Measurements from ENCODE around the gene C1QL1. TPM values are rescaled to one million over a fixed set of nuclear protein-coding genes. Genes with fewer than 3 reads are reported as not detected.

C1QL1 gene
- total RNA-seq, 1 donor from 2014 or later: 0.97 TPM

DNA sequence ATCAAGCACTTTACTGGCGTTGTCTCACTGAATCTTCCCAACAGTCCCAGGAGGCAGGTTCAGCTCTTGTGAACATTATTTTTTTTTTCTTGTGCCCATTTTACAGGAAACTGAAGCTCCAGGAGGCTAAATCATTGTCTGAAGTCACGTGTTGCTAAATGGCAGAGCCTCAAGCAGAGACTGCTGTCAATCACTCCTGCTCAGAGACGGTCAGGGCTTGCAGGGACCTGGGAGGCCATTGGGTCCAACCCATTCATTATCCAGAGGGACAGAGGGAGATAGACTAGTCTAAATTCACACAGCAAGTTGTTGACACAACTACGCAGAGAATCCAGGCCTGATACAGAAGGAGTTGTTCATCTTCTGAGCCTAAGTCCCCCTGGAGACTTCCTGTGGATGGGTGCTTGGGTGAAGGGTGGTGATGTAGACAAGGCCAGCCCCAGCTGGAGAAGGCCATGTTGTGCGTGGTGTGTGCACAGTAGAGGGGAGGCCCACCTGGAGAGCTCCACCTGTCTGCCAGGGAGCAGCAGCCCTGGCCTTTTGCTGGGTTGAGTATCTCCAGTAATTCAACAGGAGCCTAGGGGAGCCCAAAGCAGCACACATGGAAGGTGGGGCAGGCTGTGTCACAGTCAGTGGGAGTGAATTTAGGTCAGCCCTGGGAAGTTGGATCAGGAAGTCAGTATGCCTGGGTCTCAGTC is 24.3 kb upstream of the C1QL1 start:
- intact Hi-C loops (cut with DNase I): no loop called here
- DNase-seq (ENCODE audit: low spot score): no peak

DNA sequence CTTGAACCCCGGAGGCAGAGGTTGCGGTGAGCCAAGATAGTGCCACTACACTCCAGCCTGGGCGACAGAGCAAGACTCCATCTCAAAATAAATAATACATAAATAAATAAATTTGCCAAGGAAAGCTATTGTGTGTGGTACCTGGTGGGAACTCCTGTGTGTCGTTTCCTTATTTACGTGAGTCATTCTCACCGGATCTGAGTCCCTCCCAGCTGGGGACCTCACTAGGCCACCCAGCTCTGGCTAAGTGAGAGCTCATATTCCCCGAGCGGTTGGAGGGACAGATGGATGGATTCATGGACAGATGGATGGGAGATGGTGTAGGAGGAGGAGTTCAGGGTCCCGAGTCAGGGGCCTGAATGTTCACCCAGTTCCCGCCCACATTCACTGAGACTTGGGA is 22.9 kb upstream of the C1QL1 start:
- DNase-seq (ENCODE audit: low spot score): no peak
- intact Hi-C loops (cut with DNase I): no loop called here

DNA sequence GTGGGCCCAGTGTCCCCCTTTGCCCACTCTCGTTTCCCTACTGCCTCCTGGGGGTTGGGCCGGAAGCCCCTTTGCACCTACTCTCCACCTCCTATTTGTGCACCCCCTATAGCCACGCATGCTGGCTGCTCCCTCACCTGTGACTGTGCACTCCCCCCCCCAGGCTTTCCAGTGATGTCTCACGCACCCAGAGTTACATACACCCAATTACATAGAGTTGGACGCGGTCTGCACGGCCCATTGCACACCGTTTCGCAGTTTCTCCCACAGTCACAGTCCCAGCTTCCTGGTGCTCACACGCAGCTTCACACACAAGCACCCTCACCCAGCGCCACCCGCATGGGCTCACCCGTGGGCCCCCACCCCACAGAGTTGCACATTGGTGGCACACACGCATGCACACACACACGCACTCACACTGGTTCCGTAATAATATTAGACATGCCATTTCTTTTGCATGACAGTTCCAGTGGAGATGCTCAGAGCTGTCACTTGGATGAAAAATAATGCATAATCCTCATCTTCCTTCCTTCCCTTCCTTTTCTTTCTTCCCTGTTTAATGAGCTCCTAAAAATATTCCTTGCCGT is 21.5 kb upstream of the C1QL1 start:
- intact Hi-C loops (cut with DNase I): no loop called here
- no peak for DNase-seq (ENCODE audit: low spot score)

DNA sequence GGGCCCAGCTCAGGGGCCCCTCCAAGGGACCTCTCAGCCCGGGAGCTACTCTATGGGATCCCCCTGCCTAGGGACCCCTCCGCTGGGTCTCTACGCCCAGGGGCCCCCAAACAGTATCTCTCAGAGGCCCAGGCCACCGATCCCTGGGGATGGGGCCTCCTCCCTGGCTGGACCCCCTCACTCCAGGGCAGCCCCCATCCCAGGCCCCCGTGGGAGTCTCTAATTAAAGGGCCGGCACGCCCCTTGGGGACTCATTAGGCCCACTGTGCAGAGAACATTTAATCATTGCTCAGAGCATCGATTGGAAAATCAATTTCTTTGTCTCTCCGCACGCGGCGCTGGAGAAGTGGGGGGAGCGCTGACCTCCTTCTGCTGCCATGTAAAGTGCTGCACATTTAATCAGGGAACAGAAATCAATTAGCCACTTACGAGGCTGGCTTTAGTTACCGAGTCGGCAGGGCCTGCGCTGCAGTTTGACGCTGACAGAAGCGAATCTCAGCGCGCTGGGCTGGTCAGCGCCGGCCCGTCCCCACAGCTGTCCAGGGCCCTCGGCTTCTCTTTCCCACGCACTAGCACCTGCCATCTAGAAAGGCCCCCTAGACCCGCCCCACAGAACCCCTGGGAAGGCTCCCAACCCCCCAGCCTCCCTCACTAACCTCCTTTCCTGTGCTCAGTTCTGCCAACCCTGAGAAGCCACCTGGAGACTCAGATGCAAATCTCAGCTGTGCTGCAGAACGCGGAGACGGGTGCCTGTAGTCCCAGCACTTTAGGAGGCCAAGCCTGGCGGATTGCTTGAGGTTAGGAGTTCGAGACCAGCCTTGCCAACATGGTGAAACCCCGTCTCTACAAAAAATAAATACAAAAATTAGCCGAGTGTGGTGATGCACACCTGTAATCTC is 20.2 kb upstream of the C1QL1 start:
- no peak for DNase-seq (ENCODE audit: low spot score)
- intact Hi-C loops (cut with DNase I): no loop called here

DNA sequence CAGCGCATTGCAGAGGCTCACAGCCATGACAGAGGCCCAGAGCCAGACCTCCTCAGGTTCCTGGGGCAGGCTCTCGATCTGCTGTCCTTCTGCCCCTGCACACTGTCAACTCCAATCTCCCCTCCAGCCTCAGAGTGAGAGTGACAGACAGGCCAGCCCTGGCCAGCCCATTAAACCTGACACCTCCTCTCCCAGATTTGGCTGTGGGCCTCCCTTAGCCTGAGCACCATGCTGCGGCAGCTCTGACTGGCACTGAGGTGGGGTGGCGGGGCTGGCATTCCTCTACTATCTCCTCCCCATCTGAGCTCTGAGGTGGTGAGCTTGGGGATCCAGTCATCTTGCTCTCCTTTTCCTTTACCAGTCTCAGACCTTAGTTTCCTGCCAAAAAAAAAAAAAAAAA is 15.5 kb upstream of the C1QL1 start:
- peak; percentile 82 for DNase-seq (ENCODE audit: low spot score)
- intact Hi-C loops (cut with DNase I): no loop called here

DNA sequence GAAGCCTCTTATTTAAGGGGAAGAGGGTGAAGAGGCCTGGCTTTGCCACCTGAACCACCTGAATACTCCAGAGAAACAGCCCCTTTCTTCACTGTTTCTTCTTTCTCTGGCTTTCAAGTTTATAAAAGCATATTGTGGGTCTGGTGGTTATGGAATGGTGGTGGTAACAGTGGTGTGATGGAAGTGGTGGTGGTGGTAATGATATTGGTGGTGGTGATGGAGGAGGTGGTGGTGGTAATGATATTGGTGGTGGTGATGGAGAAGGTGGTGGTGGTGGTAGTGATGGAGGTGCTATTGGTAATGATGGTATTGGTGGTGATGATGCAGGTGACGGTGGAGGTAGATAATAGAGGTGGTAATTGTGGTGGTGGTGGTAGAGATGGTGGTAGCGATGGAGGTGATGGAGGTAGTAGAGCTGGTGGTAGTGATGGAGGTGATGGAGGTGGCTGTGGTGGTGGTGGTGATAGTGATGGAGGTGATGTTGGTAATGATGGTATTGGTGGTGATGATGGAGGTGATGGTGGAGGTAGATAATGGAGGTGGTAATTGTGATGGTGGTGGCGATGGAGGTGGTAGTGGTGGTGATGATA is 14.1 kb upstream of the C1QL1 start:
- intact Hi-C loops (cut with DNase I): no loop called here
- no peak for DNase-seq (ENCODE audit: low spot score)

DNA sequence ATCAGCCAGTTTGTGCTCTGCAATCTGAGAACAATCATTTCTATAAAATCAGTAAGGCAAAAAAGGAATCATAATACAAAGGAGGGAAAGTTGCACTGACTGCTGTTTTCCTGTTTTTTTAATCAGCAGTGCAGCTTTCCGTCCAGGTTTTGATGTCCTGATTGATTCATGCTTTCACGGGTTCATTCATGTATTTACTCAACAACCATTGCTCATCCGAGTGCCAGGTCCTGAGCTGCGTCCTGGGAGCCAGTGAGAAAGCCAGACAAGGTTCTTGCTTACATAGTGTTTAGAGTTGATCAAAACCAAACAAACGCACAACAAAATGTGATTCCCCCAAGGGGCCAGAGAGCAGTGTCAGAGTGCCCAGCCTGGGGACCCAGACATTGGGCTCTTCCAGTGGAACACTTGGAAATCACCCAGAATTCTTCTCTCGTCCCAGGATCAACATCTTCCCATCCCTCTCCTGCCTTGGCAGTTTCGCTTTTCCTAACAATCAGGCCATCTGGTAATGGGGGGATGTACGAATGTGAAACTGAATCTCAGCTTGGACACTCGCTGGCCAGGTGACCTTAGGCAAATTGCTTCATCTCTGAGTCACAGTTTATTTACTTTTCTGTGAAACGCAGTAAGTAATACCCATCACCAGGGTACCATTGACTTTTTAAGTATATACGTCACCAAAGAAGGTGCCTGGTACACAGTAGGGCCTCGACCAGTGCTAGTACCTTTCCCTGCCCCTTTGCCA is 13.3 kb upstream of the C1QL1 start:
- intact Hi-C loops (cut with DNase I): no loop called here
- DNase-seq (ENCODE audit: low spot score): no peak

DNA sequence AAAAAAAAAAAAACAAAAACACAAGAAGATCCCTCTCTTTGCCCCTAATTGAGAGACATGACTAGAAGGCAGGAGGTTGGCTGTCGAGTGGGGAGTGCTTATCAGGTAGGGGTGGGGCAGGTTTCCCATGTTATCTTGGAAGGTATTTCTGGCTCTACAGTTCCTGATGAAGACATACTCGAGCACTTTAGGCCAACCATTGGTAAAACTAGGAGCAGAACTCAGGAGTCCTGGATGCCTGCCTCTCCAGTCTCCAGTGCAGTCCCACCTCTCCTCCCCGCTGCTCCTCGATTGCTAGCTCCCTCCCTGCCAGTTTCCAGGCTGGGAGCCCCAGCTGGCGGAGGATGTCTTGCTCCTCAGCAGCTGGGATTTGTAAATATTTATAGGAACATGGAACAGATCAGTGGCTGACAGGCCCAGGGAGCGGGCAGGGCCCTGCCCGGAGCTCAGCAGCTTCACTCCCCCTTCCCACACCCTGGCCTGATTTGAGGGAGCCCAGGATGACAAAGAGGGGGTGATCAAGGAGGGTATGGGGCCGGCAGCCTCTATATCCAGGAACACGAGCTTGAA is 11.4 kb upstream of the C1QL1 start:
- DNase-seq (ENCODE audit: low spot score): no peak
- intact Hi-C loops (cut with DNase I): loop anchor here (2.0 kb wide), 1 partner anchor 63 kb away; no protein-coding TSS in a partner anchor

DNA sequence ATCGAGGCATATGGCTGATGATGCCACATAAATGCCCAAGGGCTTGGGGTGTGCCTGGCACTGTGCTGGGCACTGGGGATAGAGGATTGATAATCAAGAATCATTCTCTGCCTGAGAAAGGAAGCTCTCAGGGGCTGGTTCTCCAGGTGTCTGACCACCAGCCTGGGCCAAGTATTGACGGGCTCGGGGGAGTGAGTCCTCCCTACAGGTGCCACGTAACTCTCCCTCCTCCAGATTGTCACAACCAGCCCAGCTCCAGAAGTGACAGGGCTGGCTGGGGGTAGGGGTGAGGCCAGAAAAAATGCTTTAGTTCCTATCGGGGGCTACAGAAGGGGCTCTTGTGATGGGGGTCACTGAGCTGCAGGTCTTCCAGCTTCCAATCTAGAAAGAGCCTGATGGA is 10.7 kb upstream of the C1QL1 start:
- no peak for DNase-seq (ENCODE audit: low spot score)
- intact Hi-C loops (cut with DNase I): loop anchor here (2.0 kb wide), 1 partner anchor 62 kb away; no protein-coding TSS in a partner anchor

DNA sequence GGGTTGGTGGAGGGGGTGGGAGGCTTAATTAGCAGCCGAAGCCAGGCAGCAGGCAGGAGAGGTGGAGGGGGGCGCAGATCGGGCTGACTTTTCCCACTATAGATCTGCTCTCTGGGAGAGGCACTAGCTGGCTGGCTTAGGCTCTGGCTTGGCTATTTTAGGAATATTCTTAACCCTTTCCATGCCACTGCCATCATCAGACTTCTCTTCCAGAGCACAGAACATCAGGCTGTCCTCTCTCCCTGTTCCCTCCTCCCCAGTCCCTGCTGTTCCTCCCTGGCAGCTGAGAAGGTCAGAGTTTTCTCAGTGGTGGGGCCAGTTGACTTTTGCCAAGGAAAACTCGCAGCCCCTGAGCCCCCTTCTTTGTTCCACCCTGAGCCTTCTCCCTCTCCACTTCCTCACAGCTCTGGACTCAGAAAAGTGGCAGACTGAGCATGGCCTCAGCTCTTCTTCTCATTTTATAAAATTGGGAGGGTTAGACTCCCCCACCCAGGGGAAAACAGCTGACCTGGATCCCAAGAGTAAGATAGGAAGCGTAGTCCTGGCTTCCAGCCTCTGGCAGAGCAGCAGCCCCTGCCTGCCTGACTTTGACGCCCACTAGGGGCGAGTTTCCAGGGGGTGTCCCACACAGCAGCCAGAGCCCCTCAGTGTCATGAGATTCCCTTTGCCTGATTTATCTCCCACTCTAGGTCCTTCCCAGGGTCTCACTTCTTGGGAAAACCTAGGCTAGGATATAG is 9.9 kb upstream of the C1QL1 start:
- intact Hi-C loops (cut with DNase I): loop anchor here (2.0 kb wide), 1 partner anchor 61 kb away; no protein-coding TSS in a partner anchor
- DNase-seq (ENCODE audit: low spot score): no peak

DNA sequence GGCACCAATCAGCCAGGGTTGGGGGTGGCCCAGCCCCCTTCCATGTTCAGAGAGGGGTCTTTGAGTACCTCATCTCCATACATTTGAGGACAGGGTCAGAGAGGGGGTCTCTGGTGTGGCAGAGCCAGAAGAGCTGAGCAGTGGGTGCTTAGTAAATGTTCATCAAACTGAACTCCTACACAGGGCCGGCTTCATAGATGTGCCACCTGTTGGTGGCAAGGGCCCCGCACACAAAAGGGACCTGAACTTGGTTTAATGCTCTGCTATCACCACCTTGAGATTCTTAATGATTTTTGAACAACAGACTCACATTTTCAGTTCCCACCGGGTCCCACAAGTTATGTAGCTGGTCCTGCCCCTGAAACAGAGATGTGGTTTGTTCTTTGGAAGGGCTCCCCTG is 9.0 kb upstream of the C1QL1 start:
- intact Hi-C loops (cut with DNase I): no loop called here
- no peak for DNase-seq (ENCODE audit: low spot score)

DNA sequence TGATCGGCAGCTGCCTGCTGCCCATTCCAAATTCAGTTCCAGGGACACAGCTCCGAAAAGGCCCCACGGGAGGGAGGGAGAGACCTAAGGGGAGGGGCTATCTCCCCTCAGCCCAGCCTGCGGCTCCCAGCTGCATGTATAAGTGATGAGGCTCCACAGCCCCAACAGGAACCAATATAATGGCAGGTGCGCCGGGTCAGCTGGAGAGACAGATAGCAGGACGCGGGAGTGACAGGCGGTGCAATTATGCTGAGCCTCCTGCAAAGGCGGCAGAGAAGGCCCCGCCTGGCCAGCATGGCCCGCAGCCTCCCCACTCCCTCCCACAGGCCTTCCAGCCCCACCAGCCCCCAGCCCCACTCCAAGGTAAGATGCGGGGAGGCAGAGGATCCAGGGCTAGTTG is 8.1 kb upstream of the C1QL1 start:
- intact Hi-C loops (cut with DNase I): no loop called here
- no peak for DNase-seq (ENCODE audit: low spot score)

DNA sequence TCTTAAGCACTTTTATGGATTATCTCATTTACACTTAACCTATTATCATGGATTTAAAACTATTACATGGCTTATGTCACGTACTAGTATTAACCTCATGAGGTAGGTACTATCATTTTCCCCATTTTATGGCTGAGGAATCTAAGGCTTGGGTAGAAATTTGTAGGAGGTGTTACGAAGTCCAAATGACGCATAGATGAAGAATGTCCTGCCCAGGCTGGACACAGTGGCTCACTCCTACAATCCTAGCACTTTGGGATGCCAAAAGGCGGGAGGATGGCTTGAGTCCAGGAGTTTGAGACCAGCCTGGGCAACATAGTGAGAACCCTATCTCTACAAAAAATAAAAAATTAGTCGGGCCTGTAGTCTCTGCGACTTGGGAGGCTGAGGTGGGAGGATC is 4.8 kb upstream of the C1QL1 start:
- intact Hi-C loops (cut with DNase I): no loop called here
- DNase-seq (ENCODE audit: low spot score): no peak

DNA sequence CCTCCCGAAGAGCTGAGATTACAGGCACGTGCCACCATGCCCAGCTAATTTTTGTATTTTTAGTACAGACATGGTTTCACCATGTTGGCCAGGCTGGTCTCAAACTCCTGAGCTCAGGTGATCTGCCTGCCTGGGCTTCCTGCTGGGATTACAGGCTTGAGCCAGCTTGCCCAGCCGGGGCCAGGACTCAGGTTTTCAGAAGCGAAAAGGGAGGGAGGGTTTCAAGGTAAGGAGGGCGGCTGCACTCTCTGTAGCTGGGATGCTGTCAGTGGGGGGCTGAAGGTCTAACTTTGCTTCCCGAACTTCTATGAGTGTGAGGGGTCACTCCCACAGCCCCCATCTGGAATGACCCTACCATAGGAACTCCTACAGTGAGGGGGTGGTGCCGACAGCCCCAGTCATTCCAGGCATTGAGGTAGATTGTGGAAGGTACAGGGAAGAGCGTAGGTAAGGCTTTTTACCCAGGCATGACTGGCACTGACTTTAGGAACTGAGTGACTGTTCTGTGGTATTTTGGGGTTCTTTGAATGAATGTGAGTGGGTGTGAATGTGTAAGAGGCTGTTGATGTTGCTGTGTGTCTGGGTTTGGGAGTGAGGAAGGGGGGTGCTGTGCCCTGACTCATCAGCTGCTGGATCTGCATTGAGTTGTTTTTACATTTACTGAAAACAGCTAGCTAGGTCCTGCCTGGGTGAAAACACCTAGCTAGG is 3.8 kb upstream of the C1QL1 start:
- intact Hi-C loops (cut with DNase I): no loop called here
- no peak for DNase-seq (ENCODE audit: low spot score)

DNA sequence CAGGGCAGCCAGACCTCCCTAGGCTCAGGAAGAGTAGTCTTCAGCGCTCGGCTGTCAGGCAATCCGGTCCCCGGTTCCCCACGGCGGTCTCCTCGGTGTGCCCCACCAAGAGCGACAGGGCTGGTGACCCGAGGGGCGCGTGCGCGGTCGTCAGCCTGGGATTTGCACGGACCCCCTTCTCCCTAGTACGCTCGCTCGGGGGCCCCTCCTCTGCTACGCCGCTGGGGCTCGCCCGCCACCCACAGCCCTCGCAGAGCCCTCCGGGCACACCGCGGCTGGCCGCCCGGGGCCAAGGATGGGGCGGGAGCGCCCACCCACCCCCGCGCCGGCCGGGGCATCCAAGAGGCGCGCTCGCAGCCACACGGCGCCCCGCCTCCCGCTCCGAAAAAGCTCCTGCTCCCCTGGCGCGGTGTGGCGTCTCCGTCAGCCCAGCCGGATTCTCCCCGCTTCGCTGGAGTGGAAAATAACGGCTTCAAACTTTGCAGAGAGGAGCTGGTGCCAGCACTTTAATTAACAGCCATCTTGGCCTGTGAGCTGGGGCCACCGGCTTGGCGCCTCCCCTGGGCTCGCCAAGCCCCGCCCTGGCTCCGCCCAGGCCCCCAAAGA is 2.1 kb upstream of the C1QL1 start:
- intact Hi-C loops (cut with DNase I): no loop called here
- no peak for DNase-seq (ENCODE audit: low spot score)

DNA sequence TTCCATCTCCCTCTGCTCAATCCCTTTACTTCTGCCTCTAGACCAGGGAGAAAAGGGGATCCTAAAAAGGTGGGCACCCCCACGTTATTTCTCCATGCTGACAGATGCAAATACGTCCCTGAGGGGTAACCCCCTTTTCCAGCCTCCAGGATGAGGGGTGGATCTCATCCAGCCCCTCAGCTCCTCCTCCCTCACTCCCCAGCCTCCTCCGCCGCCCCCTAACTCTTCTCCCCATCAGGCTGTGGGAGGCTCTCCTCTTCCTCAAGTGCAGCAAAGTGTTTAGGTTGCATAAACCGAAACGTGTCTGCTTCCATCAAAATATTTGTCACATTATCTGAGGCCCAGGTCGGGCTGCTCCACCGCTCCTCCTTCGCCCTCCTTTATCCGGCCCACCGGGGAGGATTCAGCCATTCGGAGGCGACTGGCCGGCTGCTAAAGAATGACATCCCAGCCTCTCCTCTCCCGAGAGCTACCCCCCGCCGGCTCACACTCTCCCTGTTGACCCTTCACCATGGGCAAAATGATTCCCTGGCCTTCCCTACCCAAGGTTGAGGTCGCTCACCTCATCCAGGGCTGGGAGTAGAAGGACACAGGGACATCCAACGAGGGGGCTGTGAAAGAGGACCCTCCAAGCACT is 1.2 kb upstream of the C1QL1 start:
- intact Hi-C loops (cut with DNase I): loop anchor here (5.0 kb wide), 1 partner anchor 48 kb away; no protein-coding TSS in a partner anchor

DNA sequence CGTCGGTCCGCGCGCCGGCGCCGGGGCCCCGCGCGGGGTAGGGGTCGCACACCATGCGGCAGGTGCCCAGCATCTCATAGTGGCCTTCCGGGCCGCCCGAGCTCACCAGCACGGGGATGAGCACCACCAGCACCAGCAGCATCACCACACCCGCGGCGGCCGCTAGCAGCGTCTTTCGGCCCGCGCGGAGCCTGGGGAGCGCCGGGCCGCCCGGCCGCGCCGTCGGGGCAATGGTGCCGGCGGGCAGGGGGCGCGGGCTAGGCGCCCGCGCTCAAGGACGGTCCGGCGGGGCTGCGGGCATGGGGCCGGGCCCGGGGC is 237 bp downstream of the C1QL1 start:
- intact Hi-C loops (cut with DNase I): loop anchor here (5.0 kb wide), 1 partner anchor 49 kb away; no protein-coding TSS in a partner anchor
- DNase-seq (ENCODE audit: low spot score): no peak

More for the DNA sequence above, 1.2 kb upstream of the C1QL1 start:
- DNase-seq (ENCODE audit: low spot score): no peak
